BE2C (cell line): Measurements from ENCODE around the gene MARCHF6.
A peak's percentile ranks its signal among the peaks of the same experiment; 100 is the strongest.

ENCODE experiments used
- DNase-seq: peaks from one replicate; pipeline ENCODE4 v3.0.0-alpha.2; 2020
- H3K27me3 ChIP-seq: fragments of 250-450 bp; sonication (Bioruptor Pico); 2 replicates; pipeline ENCODE4 v1.5.1; 2020; ENCODE audit warnings: mild to moderate bottlenecking
- H3K36me3 ChIP-seq: fragments of 250-450 bp; sonication (Bioruptor Pico); 2 replicates; pipeline ENCODE4 v1.5.1; 2020; ENCODE audit warnings: mild to moderate bottlenecking
- H3K4me1 ChIP-seq: fragments of 250-450 bp; sonication (Bioruptor Pico); 2 replicates; pipeline ENCODE4 v1.5.1; 2020
- H3K4me3 ChIP-seq: 2 replicates; pipeline ENCODE4 v1.5.1; 2011; ENCODE audit warnings: low read depth, low read length
- H3K9me3 ChIP-seq: fragments of 250-450 bp; sonication (Bioruptor Pico); 2 replicates; pipeline ENCODE4 v1.5.1; 2020
- TF ChIP-seq, protein P1 (sequence below): IDR thresholded peaks from 2 replicates; pipeline ENCODE4 v1.5.1; 2012; ENCODE audit warnings: mild to moderate bottlenecking, low read depth, low read length

The MARCHF6 gene

GRCh38 chr5:10352430-10353240 lies 860 bp upstream of the MARCHF6 start:
- Histone ChIP-seq H3K9me3 (no peaks in the 10 kb centered on the region), H3K4me1 (no peaks in the 10 kb centered on the region), H3K27me3 (no peaks in the 10 kb centered on the region), H3K4me3 (peak overlapping the region; percentile 74), H3K36me3 (peaks cover 2% of the 10 kb centered on the region; the same call in 1 of the 2 replicates)
- TF ChIP-seq, protein P1, sequence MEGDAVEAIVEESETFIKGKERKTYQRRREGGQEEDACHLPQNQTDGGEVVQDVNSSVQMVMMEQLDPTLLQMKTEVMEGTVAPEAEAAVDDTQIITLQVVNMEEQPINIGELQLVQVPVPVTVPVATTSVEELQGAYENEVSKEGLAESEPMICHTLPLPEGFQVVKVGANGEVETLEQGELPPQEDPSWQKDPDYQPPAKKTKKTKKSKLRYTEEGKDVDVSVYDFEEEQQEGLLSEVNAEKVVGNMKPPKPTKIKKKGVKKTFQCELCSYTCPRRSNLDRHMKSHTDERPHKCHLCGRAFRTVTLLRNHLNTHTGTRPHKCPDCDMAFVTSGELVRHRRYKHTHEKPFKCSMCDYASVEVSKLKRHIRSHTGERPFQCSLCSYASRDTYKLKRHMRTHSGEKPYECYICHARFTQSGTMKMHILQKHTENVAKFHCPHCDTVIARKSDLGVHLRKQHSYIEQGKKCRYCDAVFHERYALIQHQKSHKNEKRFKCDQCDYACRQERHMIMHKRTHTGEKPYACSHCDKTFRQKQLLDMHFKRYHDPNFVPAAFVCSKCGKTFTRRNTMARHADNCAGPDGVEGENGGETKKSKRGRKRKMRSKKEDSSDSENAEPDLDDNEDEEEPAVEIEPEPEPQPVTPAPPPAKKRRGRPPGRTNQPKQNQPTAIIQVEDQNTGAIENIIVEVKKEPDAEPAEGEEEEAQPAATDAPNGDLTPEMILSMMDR, result no peak
- no peak for DNase-seq

DNA sequence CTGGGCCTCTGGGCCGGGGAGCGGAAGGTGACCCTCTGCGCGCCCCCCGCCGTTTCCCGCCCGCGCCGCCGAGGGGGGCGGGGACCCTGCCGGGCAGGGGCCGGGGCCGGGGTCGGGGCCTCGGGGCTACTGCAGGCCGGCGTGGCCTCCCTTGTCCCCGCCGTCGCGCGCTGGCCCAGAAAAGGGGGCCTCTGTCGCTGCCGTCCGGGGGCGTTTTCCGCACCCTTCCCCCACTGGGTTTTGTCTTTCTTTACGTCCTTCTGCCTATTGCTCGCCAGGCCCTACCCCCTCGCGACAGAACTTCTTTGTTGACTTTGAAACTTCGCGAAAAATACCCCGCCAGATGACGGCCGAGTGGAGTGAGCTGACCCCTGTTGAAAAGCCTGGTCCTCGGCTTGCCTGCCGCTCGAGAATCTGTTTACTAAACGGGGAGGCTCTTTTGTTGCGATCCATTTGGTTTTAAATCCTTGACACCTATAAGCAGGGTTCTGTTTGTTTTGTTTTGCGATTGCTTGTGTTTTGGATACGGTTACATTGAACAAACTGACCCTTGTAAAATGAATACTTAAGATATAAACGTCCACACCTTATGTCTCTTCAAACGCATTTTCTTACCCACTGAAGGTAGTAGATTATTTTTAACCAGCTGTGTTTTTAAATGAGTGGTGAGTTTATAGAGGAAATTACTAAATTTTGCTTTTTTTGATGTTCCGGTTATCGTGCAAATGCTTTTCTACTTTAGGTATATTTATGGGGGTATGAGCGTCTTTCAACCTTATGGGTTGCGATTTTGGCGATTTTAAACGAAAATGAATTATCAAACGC lies 765 bp downstream of the MARCHF6 start:
- DNase-seq, result peak; percentile 68
- Histone ChIP-seq H3K9me3 (no peaks in the 10 kb centered on the region), H3K27me3 (no peaks in the 10 kb centered on the region), H3K36me3 (peaks cover 2% of the 10 kb centered on the region; the same call in 1 of the 2 replicates), H3K4me1 (no peaks in the 10 kb centered on the region), H3K4me3 (peak overlapping the region; percentile 74)
- TF ChIP-seq, protein P1, result no peak

- Histone ChIP-seq H3K9me3 (no peaks in the 10 kb centered on the region), H3K4me3 (peak overlapping the region; percentile 74), H3K36me3 (peaks cover 2% of the 10 kb centered on the region; the same call in 1 of the 2 replicates), H3K27me3 (no peaks in the 10 kb centered on the region), H3K4me1 (no peaks in the 10 kb centered on the region)
- TF ChIP-seq, protein P1, result no peak
- DNase-seq, result no peak
These were observed 1.8 kb downstream of the MARCHF6 start for GRCh38 chr5:10355071-10355889.

DNA sequence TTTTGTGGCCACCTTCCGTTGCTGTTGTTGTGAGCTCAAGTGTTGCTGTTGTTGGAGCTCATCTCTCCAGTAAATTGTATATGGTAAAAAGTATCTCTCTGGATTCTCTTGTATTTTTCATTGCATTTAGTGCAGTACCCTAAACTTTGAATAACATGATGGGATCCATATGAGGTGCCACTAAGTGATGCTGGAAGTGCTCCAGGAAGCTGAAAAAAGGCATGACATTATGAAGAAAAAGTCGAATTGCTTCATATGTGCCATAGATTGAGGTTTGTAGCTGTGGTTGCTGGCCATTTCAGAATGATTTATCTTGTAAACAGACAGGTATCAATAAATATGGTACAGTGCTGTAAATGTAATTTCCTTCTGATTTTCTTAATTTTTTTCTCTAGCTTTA lies 5.5 kb downstream of the MARCHF6 start:
- H3K4me1 ChIP-seq, result no peaks in the 10 kb centered on the region
- H3K9me3 ChIP-seq, result no peaks in the 10 kb centered on the region
- H3K36me3 ChIP-seq, result no peaks in the 10 kb centered on the region
- no peak overlapping the region for H3K4me3 ChIP-seq
- TF ChIP-seq, protein P1, result no peak
- H3K27me3 ChIP-seq, result no peaks in the 10 kb centered on the region
- DNase-seq, result no peak

DNA sequence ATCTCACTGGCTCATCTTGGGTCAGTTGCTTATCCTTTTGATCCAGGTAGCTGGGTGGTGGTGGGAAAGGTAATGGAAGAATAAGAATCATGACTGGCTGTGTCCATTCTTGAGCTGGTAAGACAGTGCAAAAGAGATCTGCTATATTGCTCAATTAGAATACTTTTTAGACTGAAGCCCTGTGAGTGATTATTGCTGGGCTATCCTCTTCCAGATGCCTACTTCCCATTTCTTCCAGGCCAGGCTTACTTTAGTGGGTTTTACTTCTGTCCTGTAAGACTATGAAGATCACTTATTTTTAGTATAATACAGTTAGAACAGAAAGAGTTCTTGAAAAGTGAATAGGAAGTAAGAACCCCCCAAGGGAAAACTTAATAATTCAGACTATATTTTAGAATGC lies 7.2 kb downstream of the MARCHF6 start:
- Histone ChIP-seq H3K4me1 (no peaks in the 10 kb centered on the region), H3K9me3 (no peaks in the 10 kb centered on the region), H3K27me3 (no peaks in the 10 kb centered on the region), H3K36me3 (no peaks in the 10 kb centered on the region), H3K4me3 (no peak overlapping the region)
- DNase-seq, result no peak
- TF ChIP-seq, protein P1, result no peak
